ENCODE results near the gene DDX28.
"Not testable (repeated sequence)": the region's sequence is repeated elsewhere in the genome, so short reads cannot be mapped to it uniquely, and the experiment has no call there.

Gene DDX28

DNA sequence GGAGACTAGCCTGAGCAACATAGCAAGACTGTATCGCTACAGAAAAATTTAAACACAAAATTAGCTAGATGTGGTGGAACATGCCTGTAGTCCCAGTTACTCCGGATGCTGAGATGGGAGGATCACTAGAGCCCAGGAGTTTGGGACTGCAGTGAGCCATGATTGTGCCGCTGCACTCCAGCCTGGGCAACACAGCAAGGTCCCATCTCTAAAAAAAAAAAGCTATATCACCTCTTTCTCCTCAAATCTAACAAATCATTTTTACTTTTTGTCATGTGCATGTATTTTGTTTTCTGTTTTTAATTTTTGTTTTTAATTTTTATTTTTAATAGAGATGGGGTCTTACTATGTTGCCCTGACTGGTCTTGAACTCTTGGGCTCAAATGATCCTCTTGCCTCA is 6.0 kb upstream of the DDX28 start:
- no peak for DNase-seq (ENCODE audit: low read depth, low spot score)
- Histone ChIP-seq H3K27ac (no peak overlapping the region), H3K4me3 (no peak overlapping the region), H3K36me3 (ENCODE audit: insufficient read depth, low read length) (no peaks in the 10 kb centered on the region; the same call in 1 of the 2 replicates), H3K9ac (ENCODE audit: insufficient read length) (no peak overlapping the region), H3K9me3 (ENCODE audit: low read depth, low read length) (no peaks in the 10 kb centered on the region)
- TF ChIP-seq POLR2AphosphoS5 (IDR thresholded peaks at IDR 0.05; ENCODE audit: borderline replicate concordance, low read depth, low read length) (no peak), EZH2 (IDR thresholded peaks at IDR 0.05) (no peak), FOXP2 (optimal IDR thresholded peaks at IDR 0.05; ENCODE audit: control extremely low read depth, extremely low read length, insufficient read depth) (no peak)

DNA sequence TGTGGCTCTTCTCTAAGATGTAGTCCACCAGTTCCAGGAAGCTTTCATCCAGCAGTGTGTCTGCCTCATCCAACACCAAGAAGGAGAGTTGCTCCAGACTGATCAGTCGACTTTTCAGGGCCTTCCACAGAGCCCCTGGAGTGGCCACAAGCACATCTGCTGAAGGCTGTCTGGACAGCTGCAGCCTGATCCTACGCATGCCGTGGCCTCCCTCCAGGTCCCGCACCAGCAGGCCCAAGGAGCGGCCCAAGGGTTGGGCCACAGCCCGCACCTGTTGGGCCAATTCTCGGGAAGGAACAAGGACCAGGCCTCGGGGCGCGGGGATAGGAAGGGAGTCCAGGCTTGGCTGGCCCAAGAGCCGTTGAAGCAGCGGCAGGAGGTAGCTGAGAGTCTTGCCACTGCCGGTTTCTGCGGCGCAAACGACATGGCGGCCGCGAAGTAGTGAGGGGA is 729 bp downstream of the DDX28 start:
- no peaks in the 10 kb centered on the region; the same call in 1 of the 2 replicates for H3K36me3 ChIP-seq (ENCODE audit: insufficient read depth, low read length)
- H3K4me3 ChIP-seq, result peak overlapping the region; percentile 87
- no peak overlapping the region for H3K27ac ChIP-seq
- no peak for DNase-seq (ENCODE audit: low read depth, low spot score)
- peak overlapping the region; percentile 95 for H3K9ac ChIP-seq (ENCODE audit: insufficient read length)
- no peak for TF ChIP-seq EZH2 (IDR thresholded peaks at IDR 0.05)
- no peaks in the 10 kb centered on the region for H3K9me3 ChIP-seq (ENCODE audit: low read depth, low read length)

DNA sequence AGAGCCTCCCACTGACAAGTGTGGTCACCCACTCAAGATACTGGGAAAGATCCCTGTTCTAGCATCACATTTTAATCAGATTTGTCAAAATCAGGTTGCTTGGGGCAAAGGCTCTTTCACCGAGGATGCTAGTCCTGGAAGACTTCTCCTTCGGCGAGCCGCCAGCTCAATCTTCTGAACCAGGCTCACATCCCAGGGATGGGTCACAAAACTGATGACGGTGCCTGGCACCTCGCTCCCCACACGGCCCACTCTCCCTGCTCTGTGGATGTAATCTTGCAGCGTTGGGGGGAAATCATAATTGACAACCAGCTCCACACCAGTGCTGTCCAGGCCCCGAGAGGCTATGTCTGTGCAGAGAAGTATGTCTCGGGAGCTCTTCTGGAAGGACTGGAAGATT is 1.5 kb downstream of the DDX28 start:
- Histone ChIP-seq H3K27ac (no peak overlapping the region), H3K4me3 (no peak overlapping the region)
- TF ChIP-seq FOXP2 (optimal IDR thresholded peaks at IDR 0.05; ENCODE audit: control extremely low read depth, extremely low read length, insufficient read depth), result no peak
- no peak for TF ChIP-seq POLR2AphosphoS5 (IDR thresholded peaks at IDR 0.05; ENCODE audit: borderline replicate concordance, low read depth, low read length)
- TF ChIP-seq EZH2 (IDR thresholded peaks at IDR 0.05), result no peak

DNA sequence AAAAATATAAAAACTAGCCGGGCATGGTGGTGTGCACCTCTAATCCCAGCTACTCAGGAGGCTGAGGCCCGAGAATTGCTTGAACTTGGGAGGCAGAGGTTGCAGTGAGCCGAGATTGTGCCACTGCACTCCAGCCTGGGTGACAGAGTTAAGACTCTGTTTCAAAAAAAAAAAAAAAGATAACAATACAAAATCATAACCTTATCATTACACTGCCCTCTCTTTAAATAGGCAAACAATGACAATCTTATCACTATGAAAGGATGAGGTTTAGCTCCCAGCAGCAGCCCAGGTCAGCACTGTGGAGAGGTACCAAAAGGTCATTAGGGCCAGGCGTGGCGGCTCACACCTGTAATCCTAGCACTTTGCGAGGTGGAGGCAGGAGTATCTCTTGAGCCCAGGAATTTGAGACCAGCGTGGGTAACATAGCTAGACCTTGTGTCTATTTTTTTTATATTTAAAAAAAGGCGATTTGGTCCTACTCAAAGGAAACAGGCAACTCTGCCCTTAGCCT is 3.8 kb downstream of the DDX28 start:
- DNase-seq (ENCODE audit: low read depth, low spot score), result no peak
- Histone ChIP-seq H3K9me3 (ENCODE audit: low read depth, low read length) (no peaks in the 10 kb centered on the region), H3K36me3 (ENCODE audit: insufficient read depth, low read length) (no peaks in the 10 kb centered on the region; the same call in 1 of the 2 replicates), H3K27ac (no peak overlapping the region), H3K9ac (ENCODE audit: insufficient read length) (no peak overlapping the region), H3K4me3 (no peak overlapping the region)
- TF ChIP-seq POLR2AphosphoS5 (IDR thresholded peaks at IDR 0.05; ENCODE audit: borderline replicate concordance, low read depth, low read length) (no peak), EZH2 (IDR thresholded peaks at IDR 0.05) (no peak), FOXP2 (optimal IDR thresholded peaks at IDR 0.05; ENCODE audit: control extremely low read depth, extremely low read length, insufficient read depth) (no peak)

More for the DNA sequence above, 1.5 kb downstream of the DDX28 start:
- no peaks in the 10 kb centered on the region; the same call in 1 of the 2 replicates for H3K36me3 ChIP-seq (ENCODE audit: insufficient read depth, low read length)
- no peak for DNase-seq (ENCODE audit: low read depth, low spot score)
- H3K9me3 ChIP-seq (ENCODE audit: low read depth, low read length), result no peaks in the 10 kb centered on the region
- no peak overlapping the region for H3K9ac ChIP-seq (ENCODE audit: insufficient read length)

DNA sequence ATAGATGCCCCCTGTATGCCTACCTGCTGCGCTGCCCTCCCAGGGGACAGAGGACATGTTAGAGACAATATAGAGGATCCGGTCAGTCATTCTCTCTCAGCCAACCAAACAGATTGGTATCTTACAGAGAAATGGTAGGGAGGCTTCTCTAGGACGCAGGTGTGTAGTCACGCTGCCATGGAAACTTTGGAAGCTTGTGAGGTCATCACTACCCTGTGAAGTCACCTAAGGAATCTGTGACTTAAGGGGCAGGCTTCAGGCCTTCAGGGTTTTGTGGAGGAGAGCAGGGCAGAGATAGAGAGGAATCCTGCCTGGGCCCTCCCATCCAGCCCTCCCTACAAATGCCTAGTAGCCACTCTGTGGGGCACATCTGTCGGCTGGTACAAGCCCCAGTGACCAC is 7.4 kb downstream of the DDX28 start, which contains the start of gene DPEP2NB:
TSS of gene DPEP2NB (minus strand) at position 231 of the 400 bp plus-strand sequence. CDS start at position 90, 141 bp downstream.
- Histone ChIP-seq H3K4me3 (no peak within 1 kb of the TSS), H3K36me3 (ENCODE audit: insufficient read depth, low read length) (no peaks in the 10 kb centered on the region), H3K27ac (no peak within 1 kb of the TSS), H3K9me3 (ENCODE audit: low read depth, low read length) (no peaks in the 10 kb centered on the region), H3K9ac (ENCODE audit: insufficient read length) (no peak within 1 kb of the TSS)
- DNase-seq (ENCODE audit: low read depth, low spot score), result no peak
- TF ChIP-seq FOXP2 (optimal IDR thresholded peaks at IDR 0.05; ENCODE audit: control extremely low read depth, extremely low read length, insufficient read depth) (no peak), EZH2 (IDR thresholded peaks at IDR 0.05) (no peak), POLR2AphosphoS5 (IDR thresholded peaks at IDR 0.05; ENCODE audit: borderline replicate concordance, low read depth, low read length) (no peak)

DNA sequence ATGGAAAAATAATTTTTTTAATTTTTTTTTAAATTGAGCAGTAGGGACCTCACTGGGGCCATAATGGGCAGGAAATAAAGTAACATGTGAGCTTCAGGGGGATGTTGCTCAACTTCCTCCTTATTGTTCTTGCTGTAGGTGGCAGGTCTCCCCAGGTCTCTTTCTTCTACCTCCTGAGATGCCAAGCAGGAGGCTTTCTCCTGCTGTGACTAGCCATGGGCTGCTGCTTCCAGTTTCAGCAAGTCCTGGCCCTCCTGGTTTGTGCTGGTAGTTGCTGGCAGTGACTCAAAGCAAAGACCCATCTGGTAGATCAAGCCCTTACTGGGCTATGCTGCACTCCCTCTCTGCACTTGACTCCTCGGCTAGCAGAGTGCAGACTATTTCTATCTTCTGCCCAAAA is 9.6 kb downstream of the DDX28 start:
- TF ChIP-seq POLR2AphosphoS5 (IDR thresholded peaks at IDR 0.05; ENCODE audit: borderline replicate concordance, low read depth, low read length) (no peak), EZH2 (IDR thresholded peaks at IDR 0.05) (no peak), FOXP2 (optimal IDR thresholded peaks at IDR 0.05; ENCODE audit: control extremely low read depth, extremely low read length, insufficient read depth) (no peak)
- no peak overlapping the region for H3K27ac ChIP-seq
- no peak overlapping the region for H3K4me3 ChIP-seq
- no peak for DNase-seq (ENCODE audit: low read depth, low spot score)
- H3K9me3 ChIP-seq (ENCODE audit: low read depth, low read length), result no peaks in the 10 kb centered on the region
- H3K36me3 ChIP-seq (ENCODE audit: insufficient read depth, low read length), result no peaks in the 10 kb centered on the region
- no peak overlapping the region for H3K9ac ChIP-seq (ENCODE audit: insufficient read length)

DNA sequence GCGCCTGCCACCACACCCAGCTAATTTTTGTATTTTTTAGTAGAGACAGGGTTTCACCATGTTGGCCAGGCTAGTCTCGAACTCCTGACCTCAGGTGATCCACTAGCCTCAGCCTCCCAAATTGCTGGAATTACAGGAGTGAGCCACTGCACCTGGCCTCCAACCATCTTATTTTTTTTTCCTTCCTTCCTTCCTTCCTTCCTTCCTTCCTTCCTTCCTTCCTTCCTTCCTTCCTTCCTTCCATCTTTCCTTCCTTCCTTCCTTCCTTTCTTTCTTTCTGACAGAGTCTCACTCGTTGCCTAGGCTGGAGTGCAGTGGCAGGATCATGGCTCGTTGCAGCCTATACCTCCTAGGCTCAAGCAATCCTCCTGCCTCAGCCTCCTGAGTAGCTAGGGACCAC is 13.2 kb downstream of the DDX28 start:
- not testable (repeated sequence) for H3K4me3 ChIP-seq; DNase-seq (ENCODE audit: low read depth, low spot score); H3K9me3 ChIP-seq (ENCODE audit: low read depth, low read length); H3K36me3 ChIP-seq (ENCODE audit: insufficient read depth, low read length); H3K9ac ChIP-seq (ENCODE audit: insufficient read length); H3K27ac ChIP-seq

DNA sequence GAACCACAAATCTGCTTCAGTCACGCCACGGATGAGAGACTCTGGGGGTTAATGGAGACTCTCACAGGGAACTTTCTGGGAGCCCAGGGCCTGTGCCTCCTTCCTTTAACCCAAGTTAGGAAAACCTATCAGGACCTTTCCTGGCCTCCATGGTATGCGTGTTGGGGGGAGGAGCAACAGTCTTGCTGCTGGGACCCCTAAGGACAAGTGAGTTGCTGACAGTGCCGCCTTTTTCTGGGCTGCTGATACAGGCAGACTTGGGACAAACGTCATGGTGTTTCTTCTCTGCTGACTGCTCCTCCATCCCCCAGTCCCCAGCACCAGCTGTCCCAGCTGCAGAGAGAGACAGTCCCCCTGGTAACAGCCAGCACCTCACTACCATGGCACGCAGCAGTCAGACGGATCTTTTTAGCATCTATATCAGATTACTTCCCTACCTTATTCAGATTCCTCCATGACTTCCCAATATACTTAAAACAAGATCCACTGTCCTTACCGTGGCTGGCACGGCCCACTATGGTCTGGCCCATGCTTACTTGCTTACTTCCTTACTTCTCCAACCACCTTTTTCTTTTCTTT is 13.8 kb downstream of the DDX28 start:
- H3K27ac ChIP-seq, result no peak overlapping the region
- H3K4me3 ChIP-seq, result no peak overlapping the region
- TF ChIP-seq POLR2AphosphoS5 (IDR thresholded peaks at IDR 0.05; ENCODE audit: borderline replicate concordance, low read depth, low read length) (no peak), FOXP2 (optimal IDR thresholded peaks at IDR 0.05; ENCODE audit: control extremely low read depth, extremely low read length, insufficient read depth) (no peak), EZH2 (IDR thresholded peaks at IDR 0.05) (no peak)
- no peaks in the 10 kb centered on the region for H3K9me3 ChIP-seq (ENCODE audit: low read depth, low read length)
- no peaks in the 10 kb centered on the region for H3K36me3 ChIP-seq (ENCODE audit: insufficient read depth, low read length)
- no peak for DNase-seq (ENCODE audit: low read depth, low spot score)
- H3K9ac ChIP-seq (ENCODE audit: insufficient read length), result no peak overlapping the region

DNA sequence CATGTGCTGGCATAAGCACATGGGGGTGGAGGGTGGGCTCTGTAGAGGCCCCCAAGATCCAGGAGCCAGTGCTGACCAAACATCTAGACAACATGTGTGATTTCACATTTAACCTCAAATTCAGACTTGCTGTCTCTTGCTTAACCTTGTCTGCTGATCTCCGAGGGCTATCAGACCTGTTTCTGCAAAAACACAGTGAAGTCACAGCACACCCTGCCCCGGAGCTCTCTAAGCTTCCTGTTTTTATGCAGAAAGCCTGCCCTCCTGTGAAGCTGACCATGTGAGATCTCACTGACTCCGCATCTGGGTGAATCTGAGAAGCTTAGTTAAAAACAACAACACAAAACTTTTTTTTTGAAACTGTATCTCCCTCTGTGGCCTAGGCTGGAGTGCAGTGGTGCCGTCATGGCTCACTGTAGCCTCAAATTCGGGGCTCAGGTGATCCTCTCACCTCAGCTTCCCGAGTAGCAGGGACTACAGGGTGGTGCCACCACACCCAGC is 17.2 kb downstream of the DDX28 start:
- H3K9me3 ChIP-seq (ENCODE audit: low read depth, low read length), result no peaks in the 10 kb centered on the region
- H3K9ac ChIP-seq (ENCODE audit: insufficient read length), result no peak overlapping the region
- no peak for TF ChIP-seq POLR2AphosphoS5 (IDR thresholded peaks at IDR 0.05; ENCODE audit: borderline replicate concordance, low read depth, low read length)
- no peak for TF ChIP-seq FOXP2 (optimal IDR thresholded peaks at IDR 0.05; ENCODE audit: control extremely low read depth, extremely low read length, insufficient read depth)
- TF ChIP-seq EZH2 (IDR thresholded peaks at IDR 0.05), result no peak
- H3K27ac ChIP-seq, result no peak overlapping the region
- H3K4me3 ChIP-seq, result no peak overlapping the region
- H3K36me3 ChIP-seq (ENCODE audit: insufficient read depth, low read length), result no peaks in the 10 kb centered on the region
- DNase-seq (ENCODE audit: low read depth, low spot score), result no peak
